Measurements from ENCODE around the gene CHPF.

The CHPF gene

GRCh38 chr2:219514836-219515235, 28.8 kb downstream of the CHPF start:
- no peak for DNase-seq (ENCODE audit: low read depth in 2 of 2)

- no peak for DNase-seq (ENCODE audit: low read depth in 2 of 2)
These were observed 29.3 kb downstream of the CHPF start, which contains the start of gene ASIC4 for GRCh38 chr2:219514196-219514761. Gene ASIC4 (plus strand): TSS chr2:219514482. CDS start chr2:219514725, 243 bp downstream.

GRCh38 chr2:219513787-219514186, 29.8 kb downstream of the CHPF start:
- no peak for DNase-seq (ENCODE audit: low read depth in 2 of 2)

GRCh38 chr2:219512524-219513216, 30.9 kb downstream of the CHPF start:
- DNase-seq (ENCODE audit: low read depth in 2 of 2) = no peak

- DNase-seq (ENCODE audit: low read depth in 2 of 2) = no peak
These were observed 31.9 kb downstream of the CHPF start for GRCh38 chr2:219511547-219512325.

DNA sequence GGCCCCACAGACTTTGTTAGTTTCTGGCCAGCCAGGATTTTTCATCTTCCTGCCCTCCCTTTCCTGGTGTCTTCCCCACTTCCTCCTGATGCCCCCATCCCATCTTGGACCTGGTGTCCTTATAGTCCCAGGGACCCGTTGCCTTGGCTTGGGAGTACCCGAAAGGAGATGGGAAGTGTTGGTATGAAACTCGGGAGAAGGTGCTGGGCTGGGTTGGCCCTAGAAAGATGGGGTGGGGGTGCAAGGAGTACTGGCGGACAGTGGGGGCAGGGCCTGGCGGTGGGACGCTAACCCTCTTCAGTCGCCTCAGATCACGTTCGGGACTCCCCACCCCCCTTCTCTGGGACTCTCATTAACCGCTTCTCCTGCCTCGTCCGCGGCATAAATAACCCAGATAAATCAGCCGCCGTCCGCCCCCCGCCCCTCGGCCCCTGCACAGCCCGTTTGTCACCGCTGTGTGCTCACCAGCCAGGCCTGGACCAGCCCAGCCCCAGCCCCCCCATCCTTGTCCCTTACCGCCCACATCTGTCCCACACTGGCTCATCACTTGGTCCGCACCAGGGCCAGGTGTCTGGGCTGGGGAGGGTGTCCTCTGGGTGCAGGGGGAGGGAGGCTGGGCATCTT, 33.0 kb downstream of the CHPF start:
- DNase-seq (ENCODE audit: low read depth in 2 of 2) = no peak

DNA sequence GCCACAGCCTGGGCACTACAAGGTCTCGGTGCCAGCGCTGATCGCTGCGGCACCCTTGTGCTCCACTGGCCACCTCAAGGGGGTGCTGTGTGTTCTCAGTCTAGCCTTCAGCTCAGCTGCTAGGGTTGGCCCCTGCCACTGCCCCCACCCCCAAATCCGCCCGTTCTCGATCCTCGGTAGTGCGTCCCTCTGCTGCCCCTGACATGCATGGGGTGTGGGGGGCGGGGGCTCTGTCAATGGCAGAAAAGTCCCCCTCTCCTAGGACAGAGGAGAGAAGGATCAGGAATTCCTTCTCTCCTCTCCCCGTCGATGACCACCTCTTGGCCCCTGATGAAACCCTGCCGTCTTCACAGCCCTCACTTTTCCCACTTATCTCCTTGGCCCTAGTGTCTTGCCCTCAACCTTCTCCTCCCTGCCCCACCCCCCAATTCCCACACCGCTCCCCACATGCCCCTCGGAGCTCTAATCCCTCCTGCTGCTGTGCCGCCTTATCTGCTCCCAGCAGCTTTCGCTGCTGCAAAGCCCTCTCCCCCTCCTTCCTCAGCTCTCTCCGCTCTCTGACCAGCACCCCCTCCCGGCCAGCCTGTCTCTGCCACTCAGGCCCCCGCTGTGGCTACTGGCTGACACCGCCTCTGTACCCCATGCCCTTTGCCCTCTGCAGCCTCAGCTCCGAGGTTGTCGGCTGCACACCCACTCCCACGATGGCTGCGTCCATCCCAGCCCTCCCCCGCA, 33.7 kb downstream of the CHPF start:
- peak in 1 of 2 donors; percentile 26 for DNase-seq (ENCODE audit: low read depth in 2 of 2)

DNA sequence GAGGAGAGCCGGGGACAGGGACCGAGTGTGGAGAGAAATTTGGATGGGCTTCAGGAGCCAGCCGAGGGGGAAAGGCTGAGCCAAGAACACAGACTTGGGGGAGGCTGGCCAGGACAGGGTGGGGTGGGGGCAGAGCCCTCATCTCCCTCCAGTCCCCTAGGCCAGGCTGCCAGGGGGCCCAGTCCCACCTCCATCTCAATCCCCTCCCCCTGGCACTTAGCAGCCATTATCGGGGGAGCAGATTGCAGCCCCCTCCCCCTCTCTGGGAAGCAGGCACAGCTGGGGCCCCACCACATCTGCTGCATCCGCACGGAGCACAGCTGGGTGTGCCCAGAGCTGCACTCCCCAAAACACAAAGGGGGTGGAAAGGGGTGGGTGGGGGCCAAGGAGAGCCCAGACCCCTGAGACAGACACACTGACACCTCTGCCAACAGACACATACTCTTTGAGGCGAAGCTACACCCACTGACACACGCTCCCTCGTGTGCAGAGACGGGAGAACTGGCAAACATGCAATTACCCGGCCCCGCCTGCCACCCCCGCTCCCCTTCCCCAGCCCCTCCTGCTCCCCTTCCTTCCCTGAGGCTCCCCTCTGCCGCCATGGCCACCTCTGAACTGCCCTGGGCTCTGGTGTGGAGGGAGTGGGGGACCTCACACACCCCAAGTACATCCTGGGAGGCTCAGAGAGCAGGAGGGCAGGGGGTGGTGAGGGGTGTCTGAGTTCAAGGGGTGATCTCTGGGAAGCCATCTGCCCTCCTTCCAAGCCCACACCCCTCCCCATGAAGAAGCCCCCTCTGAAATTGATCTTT, 34.4 kb downstream of the CHPF start:
- no peak for DNase-seq (ENCODE audit: low read depth in 2 of 2)

DNA sequence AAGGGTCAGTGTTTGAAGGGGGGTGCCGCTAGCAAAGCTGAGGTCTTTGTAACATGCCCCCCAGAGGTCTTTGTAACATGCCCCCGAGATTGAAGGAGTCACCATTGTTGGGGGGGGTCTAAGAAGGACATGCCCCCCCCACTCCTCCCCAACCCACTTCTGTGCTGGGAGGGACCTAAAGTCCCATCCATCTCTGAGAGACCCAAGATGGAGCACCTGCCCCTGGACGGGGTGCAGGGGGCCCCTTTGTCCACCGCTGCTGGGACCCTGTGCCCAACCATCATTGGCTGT, 35.2 kb downstream of the CHPF start:
- DNase-seq (ENCODE audit: low read depth in 2 of 2) = no peak

GRCh38 chr2:219507581-219508443, 35.8 kb downstream of the CHPF start:
- no peak for DNase-seq (ENCODE audit: low read depth in 2 of 2)

GRCh38 chr2:219506802-219507526, 36.6 kb downstream of the CHPF start:
- DNase-seq (ENCODE audit: low read depth in 2 of 2) = no peak

DNA sequence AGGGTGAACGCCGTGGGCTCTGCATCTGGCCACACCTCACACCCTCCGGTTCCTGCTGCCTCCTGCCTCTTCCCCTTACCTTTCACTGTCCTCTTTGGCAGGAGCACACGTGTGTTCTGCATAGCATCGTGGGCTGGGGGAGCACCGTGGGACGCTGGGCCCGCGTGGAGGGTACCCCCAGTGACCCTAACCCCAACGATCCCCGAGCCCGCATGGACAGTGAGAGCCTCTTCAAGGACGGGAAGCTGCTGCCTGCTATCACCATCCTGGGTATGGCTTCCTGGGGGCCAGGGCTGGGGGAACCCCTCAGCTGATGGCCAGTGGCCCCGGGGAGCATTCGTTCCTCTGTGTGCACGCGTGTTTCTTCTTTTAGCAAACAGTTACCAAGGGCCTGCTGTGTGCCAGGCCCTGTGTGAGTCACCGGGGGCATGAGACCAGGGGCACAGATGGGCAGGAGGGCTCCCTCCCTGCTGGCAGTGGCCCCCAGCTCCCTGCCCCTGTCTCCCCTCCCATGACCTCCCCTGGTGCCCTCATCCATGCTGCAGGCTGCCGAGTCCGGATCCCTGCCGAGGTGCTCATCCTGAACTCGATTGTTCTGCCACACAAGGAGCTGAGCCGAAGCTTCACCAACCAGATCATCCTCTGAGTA, 37.3 kb downstream of the CHPF start:
- no peak for DNase-seq (ENCODE audit: low read depth in 2 of 2)

- DNase-seq (ENCODE audit: low read depth in 2 of 2) = no peak
These were observed 38.0 kb downstream of the CHPF start for GRCh38 chr2:219505585-219505984.

GRCh38 chr2:219502618-219503017, 41.0 kb downstream of the CHPF start:
- DNase-seq (ENCODE audit: low read depth in 2 of 2) = no peak

GRCh38 chr2:219501849-219502248, 41.8 kb downstream of the CHPF start:
- DNase-seq (ENCODE audit: low read depth in 2 of 2) = no peak

DNA sequence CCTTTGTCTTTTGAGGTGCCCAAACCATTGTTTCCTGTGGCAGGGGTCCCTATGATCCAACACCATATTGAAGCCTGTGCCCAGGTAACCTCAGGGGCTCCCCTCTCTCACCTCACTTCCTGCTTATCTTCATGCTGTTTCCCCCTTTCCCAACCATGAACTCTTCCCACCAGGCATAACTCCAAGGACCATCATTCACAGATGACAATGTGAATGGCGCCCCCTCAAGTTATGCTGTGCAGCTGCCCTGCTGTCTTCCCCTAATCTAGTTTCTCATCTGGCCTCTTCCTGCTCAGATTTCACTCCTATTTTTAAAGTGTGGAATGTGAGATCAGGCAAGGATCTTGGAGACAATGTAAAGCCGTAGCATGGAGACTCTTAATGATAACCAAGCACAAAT, 43.5 kb downstream of the CHPF start:
- no peak for DNase-seq (ENCODE audit: low read depth in 2 of 2)

DNA sequence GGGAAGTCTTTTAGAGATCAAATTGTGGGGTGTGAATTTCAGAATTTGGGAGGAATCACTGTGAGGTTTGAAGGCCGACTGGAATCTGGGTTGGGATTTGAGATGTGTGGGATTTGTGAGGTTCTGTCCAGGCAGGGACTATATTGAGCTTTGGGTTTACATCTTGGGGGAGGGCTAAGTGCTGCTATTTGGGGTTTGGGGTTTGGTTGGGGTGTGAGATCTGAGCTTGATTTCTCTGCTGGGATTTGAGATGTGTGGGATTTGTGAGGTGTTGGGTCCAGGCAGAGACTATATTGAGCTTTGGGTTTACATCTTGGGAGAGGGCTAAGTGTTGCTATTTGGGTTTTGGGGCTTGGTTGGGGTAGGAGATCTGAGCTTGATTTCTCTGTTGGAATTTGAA, 44.1 kb downstream of the CHPF start:
- DNase-seq (ENCODE audit: low read depth in 2 of 2) = no peak

- DNase-seq (ENCODE audit: low read depth in 2 of 2) = no peak
These were observed 44.6 kb downstream of the CHPF start for GRCh38 chr2:219499058-219499307.
